GM18517 (cell line): Measurements from ENCODE around the gene BOD1L1.

Source experiments
- ATAC-seq: cut with Tn5 transposase; IDR thresholded peaks from one replicate; pipeline ENCODE4 v1.9.1; 2021; ENCODE audit warnings: mild to moderate bottlenecking, moderate library complexity; ENCODE audit not compliant: unreplicated experiment

Gene BOD1L1

GRCh38 chr4:13527192-13527980 lies 100.1 kb downstream of the BOD1L1 start:
- no peak for ATAC-seq

- no peak for ATAC-seq
Observed at GRCh38 chr4:13526658-13527057, 100.9 kb downstream of the BOD1L1 start.

GRCh38 chr4:13525606-13526281 lies 101.8 kb downstream of the BOD1L1 start:
- ATAC-seq = no peak

- no peak for ATAC-seq
Observed at GRCh38 chr4:13524504-13525243, 102.9 kb downstream of the BOD1L1 start.

GRCh38 chr4:13523591-13524503 lies 103.7 kb downstream of the BOD1L1 start:
- ATAC-seq = no peak

GRCh38 chr4:13523105-13523477 lies 104.4 kb downstream of the BOD1L1 start:
- no peak for ATAC-seq

GRCh38 chr4:13522282-13523104 lies 105.0 kb downstream of the BOD1L1 start:
- no peak for ATAC-seq

- no peak for ATAC-seq
Observed at GRCh38 chr4:13521047-13521446, 106.5 kb downstream of the BOD1L1 start.
